BLaER1 (cell line): ENCODE data around the gene PDGFD.
"Not testable (repeated sequence)": the region's sequence is repeated elsewhere in the genome, so short reads cannot be mapped to it uniquely, and the experiment has no call there.

Source experiments
- H3K27ac ChIP-seq: shearing (Covaris generic); formaldehyde crosslinking; 2 replicates; pipeline ENCODE4 v1.8.1; 2022
- H3K27me3 ChIP-seq: shearing (Covaris generic); formaldehyde crosslinking; 2 replicates; pipeline ENCODE4 v1.8.1; 2022
- H3K36me3 ChIP-seq: shearing (Covaris generic); formaldehyde crosslinking; 2 replicates; pipeline ENCODE4 v1.8.1; 2022
- H3K4me1 ChIP-seq: shearing (Covaris generic); formaldehyde crosslinking; 2 replicates; pipeline ENCODE4 v1.8.1; 2022
- H3K4me2 ChIP-seq: shearing (Covaris generic); formaldehyde crosslinking; 2 replicates; pipeline ENCODE4 v1.8.1; 2022
- H3K4me3 ChIP-seq: shearing (Covaris generic); formaldehyde crosslinking; 2 replicates; pipeline ENCODE4 v1.8.1; 2022
- H3K9ac ChIP-seq: shearing (Covaris generic); formaldehyde crosslinking; 2 replicates; pipeline ENCODE4 v1.8.1; 2022
- H3K9me3 ChIP-seq: shearing (Covaris generic); formaldehyde crosslinking; 2 replicates; pipeline ENCODE4 v1.8.1; 2022
- H4K20me1 ChIP-seq: shearing (Covaris generic); formaldehyde crosslinking; 2 replicates; pipeline ENCODE4 v1.8.1; 2022
- Cebpa-rat ChIP-seq: shearing (Covaris generic); IDR thresholded peaks from 2 replicates; pipeline ENCODE4 v1.8.1; 2022

PDGFD gene

GRCh38 chr11:104060004-104060794 lies 103.7 kb downstream of the PDGFD start:
- Histone ChIP-seq H3K4me3 (no peak overlapping the region), H3K4me1 (no peaks in the 10 kb centered on the region), H3K36me3 (no peaks in the 10 kb centered on the region), H3K27ac (no peak overlapping the region), H3K27me3 (no peaks in the 10 kb centered on the region), H4K20me1 (no peaks in the 10 kb centered on the region), H3K9ac (no peak overlapping the region), H3K9me3 (no peaks in the 10 kb centered on the region), H3K4me2 (no peak overlapping the region)
- TF ChIP-seq Cebpa-rat = no peak

GRCh38 chr11:104058680-104059079 lies 105.3 kb downstream of the PDGFD start:
- Histone ChIP-seq H3K4me3 (no peak overlapping the region), H3K27ac (no peak overlapping the region), H3K36me3 (no peaks in the 10 kb centered on the region), H4K20me1 (no peaks in the 10 kb centered on the region), H3K9ac (no peak overlapping the region), H3K9me3 (no peaks in the 10 kb centered on the region), H3K27me3 (no peaks in the 10 kb centered on the region), H3K4me1 (no peaks in the 10 kb centered on the region), H3K4me2 (no peak overlapping the region)
- no peak for TF ChIP-seq Cebpa-rat

- no peaks in the 10 kb centered on the region for H3K9me3 ChIP-seq
- no peak overlapping the region for H3K4me2 ChIP-seq
- H3K36me3 ChIP-seq = no peaks in the 10 kb centered on the region
- H3K27me3 ChIP-seq = no peaks in the 10 kb centered on the region
- no peak overlapping the region for H3K4me3 ChIP-seq
- no peaks in the 10 kb centered on the region for H3K4me1 ChIP-seq
- H3K27ac ChIP-seq = no peak overlapping the region
- H4K20me1 ChIP-seq = no peaks in the 10 kb centered on the region
- H3K9ac ChIP-seq = no peak overlapping the region
- no peak for TF ChIP-seq Cebpa-rat
Measured at GRCh38 chr11:104057908-104058307, 106.0 kb downstream of the PDGFD start.

- TF ChIP-seq Cebpa-rat = no peak
- Histone ChIP-seq H3K27ac (no peak overlapping the region), H3K9me3 (no peaks in the 10 kb centered on the region)
Measured at GRCh38 chr11:104055596-104055995, 108.4 kb downstream of the PDGFD start.

GRCh38 chr11:104054911-104055529 lies 108.9 kb downstream of the PDGFD start:
- Histone ChIP-seq H3K9ac (no peak overlapping the region), H3K4me2 (no peak overlapping the region), H3K36me3 (no peaks in the 10 kb centered on the region), H3K27ac (no peak overlapping the region), H3K4me3 (no peak overlapping the region), H3K4me1 (no peaks in the 10 kb centered on the region), H4K20me1 (no peaks in the 10 kb centered on the region), H3K9me3 (no peaks in the 10 kb centered on the region), H3K27me3 (no peaks in the 10 kb centered on the region)
- no peak for TF ChIP-seq Cebpa-rat

More at GRCh38 chr11:104055596-104055995, 108.4 kb downstream of the PDGFD start:
- no peaks in the 10 kb centered on the region for H4K20me1 ChIP-seq
- no peak overlapping the region for H3K4me2 ChIP-seq
- H3K27me3 ChIP-seq = no peaks in the 10 kb centered on the region
- H3K36me3 ChIP-seq = no peaks in the 10 kb centered on the region
- H3K4me1 ChIP-seq = no peaks in the 10 kb centered on the region
- no peak overlapping the region for H3K9ac ChIP-seq
- no peak overlapping the region for H3K4me3 ChIP-seq

GRCh38 chr11:104053743-104054478 lies 110.0 kb downstream of the PDGFD start:
- Histone ChIP-seq H3K27ac (no peak overlapping the region), H4K20me1 (no peaks in the 10 kb centered on the region), H3K9ac (no peak overlapping the region), H3K9me3 (no peaks in the 10 kb centered on the region), H3K27me3 (no peaks in the 10 kb centered on the region), H3K4me2 (no peak overlapping the region), H3K36me3 (no peaks in the 10 kb centered on the region), H3K4me1 (no peaks in the 10 kb centered on the region), H3K4me3 (no peak overlapping the region)
- TF ChIP-seq Cebpa-rat = no peak

- no peak overlapping the region for H3K4me2 ChIP-seq
- H3K27me3 ChIP-seq = no peaks in the 10 kb centered on the region
- no peaks in the 10 kb centered on the region for H3K36me3 ChIP-seq
- TF ChIP-seq Cebpa-rat = no peak
- no peak overlapping the region for H3K9ac ChIP-seq
- no peaks in the 10 kb centered on the region for H3K9me3 ChIP-seq
- no peaks in the 10 kb centered on the region for H4K20me1 ChIP-seq
- no peak overlapping the region for H3K4me3 ChIP-seq
- H3K4me1 ChIP-seq = no peaks in the 10 kb centered on the region
- no peak overlapping the region for H3K27ac ChIP-seq
Measured at GRCh38 chr11:104051778-104052177, 112.2 kb downstream of the PDGFD start.

- no peaks in the 10 kb centered on the region for H4K20me1 ChIP-seq
- H3K27ac ChIP-seq = no peak overlapping the region
- no peaks in the 10 kb centered on the region for H3K27me3 ChIP-seq
- H3K36me3 ChIP-seq = no peaks in the 10 kb centered on the region
- H3K4me2 ChIP-seq = no peak overlapping the region
- H3K4me1 ChIP-seq = no peaks in the 10 kb centered on the region
- no peak for TF ChIP-seq Cebpa-rat
- H3K4me3 ChIP-seq = no peak overlapping the region
- H3K9ac ChIP-seq = no peak overlapping the region
- no peaks in the 10 kb centered on the region for H3K9me3 ChIP-seq
Measured at GRCh38 chr11:104049116-104049515, 114.8 kb downstream of the PDGFD start.

GRCh38 chr11:104046858-104047257 lies 117.1 kb downstream of the PDGFD start:
- H3K9me3 ChIP-seq, H3K27me3 ChIP-seq, H3K4me2 ChIP-seq, H4K20me1 ChIP-seq, H3K27ac ChIP-seq, H3K36me3 ChIP-seq, H3K4me3 ChIP-seq, H3K4me1 ChIP-seq, H3K9ac ChIP-seq: not testable (repeated sequence)

- H3K4me3 ChIP-seq = no peak overlapping the region
- H3K36me3 ChIP-seq = no peaks in the 10 kb centered on the region
- H3K27ac ChIP-seq = no peak overlapping the region
- H3K9me3 ChIP-seq = no peaks in the 10 kb centered on the region
- H4K20me1 ChIP-seq = no peaks in the 10 kb centered on the region
- no peak overlapping the region for H3K9ac ChIP-seq
- no peaks in the 10 kb centered on the region for H3K27me3 ChIP-seq
- H3K4me1 ChIP-seq = no peaks in the 10 kb centered on the region
- no peak overlapping the region for H3K4me2 ChIP-seq
- no peak for TF ChIP-seq Cebpa-rat
Measured at GRCh38 chr11:104046331-104046730, 117.6 kb downstream of the PDGFD start.
